22Rv1 (cell line): ENCODE data around the gene SCN5A.
A peak's percentile ranks its signal among the peaks of the same experiment; 100 is the strongest.

Experiments used
- H3K27ac ChIP-seq: fragments of 450-650 bp; 2 replicates; pipeline ENCODE4 v1.5.1; 2017
- ZFX ChIP-seq: fragments of 450-650 bp; IDR thresholded peaks from 2 replicates; pipeline ENCODE4 v1.6.1; 2017; ENCODE audit warnings: antibody characterized with exemption, borderline replicate concordance
- TF ChIP-seq, protein P1 (sequence below): fragments of 450-650 bp; IDR thresholded peaks from 2 replicates; pipeline ENCODE4 v1.5.1; 2017; ENCODE audit warnings: mild to moderate bottlenecking

Gene SCN5A

DNA sequence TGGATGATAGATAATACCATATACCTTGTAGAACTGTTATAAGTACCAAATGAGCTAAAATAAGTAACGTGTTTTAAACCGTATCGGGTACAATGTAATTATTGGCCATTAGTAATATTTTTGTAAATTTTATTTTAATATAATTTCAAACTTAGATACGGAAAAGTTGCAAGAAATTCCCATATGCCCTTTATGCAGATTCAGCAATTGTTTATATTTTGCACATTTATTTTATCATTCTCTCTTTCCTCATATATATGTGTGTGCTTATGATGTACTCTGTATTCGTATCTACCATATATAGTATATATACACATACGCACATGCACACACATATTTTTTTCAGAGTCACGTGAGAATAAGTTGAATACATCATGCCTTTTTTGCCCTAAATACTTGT lies 114.9 kb downstream of the SCN5A start:
- H3K27ac ChIP-seq, result no peak overlapping the region
- no peak for TF ChIP-seq ZFX
- TF ChIP-seq, protein P1, sequence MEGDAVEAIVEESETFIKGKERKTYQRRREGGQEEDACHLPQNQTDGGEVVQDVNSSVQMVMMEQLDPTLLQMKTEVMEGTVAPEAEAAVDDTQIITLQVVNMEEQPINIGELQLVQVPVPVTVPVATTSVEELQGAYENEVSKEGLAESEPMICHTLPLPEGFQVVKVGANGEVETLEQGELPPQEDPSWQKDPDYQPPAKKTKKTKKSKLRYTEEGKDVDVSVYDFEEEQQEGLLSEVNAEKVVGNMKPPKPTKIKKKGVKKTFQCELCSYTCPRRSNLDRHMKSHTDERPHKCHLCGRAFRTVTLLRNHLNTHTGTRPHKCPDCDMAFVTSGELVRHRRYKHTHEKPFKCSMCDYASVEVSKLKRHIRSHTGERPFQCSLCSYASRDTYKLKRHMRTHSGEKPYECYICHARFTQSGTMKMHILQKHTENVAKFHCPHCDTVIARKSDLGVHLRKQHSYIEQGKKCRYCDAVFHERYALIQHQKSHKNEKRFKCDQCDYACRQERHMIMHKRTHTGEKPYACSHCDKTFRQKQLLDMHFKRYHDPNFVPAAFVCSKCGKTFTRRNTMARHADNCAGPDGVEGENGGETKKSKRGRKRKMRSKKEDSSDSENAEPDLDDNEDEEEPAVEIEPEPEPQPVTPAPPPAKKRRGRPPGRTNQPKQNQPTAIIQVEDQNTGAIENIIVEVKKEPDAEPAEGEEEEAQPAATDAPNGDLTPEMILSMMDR, result no peak

- H3K27ac ChIP-seq, result no peak overlapping the region
- TF ChIP-seq ZFX, result no peak
- TF ChIP-seq, protein P1, result peak; percentile 11; the same call in 1 of the 2 replicates
Observed at GRCh38 chr3:38534180-38534579, 115.3 kb downstream of the SCN5A start.

- no peak overlapping the region for H3K27ac ChIP-seq
- no peak for TF ChIP-seq ZFX
- TF ChIP-seq, protein P1, result no peak
Observed at GRCh38 chr3:38533285-38533976, 116.1 kb downstream of the SCN5A start.

DNA sequence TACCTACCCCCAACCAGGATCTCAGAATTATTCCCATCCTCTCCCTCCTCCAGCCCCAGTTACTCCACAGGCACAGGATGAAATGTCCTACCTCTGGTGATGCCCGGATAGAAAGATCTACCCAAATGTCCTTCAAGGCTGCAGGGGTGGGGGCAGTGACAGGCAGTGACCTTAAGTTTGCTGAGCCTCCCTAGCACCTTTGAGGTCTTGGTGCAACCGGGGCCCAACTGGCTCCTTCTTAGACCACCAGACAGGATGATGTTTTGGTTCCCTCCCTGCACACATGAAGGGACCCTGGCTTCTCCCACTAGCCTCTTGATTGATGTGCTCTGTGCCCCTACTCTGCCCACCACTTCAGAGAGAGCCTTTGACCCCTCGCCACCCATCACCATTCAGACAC lies 117.0 kb downstream of the SCN5A start:
- H3K27ac ChIP-seq, result no peak overlapping the region
- no peak for TF ChIP-seq ZFX
- TF ChIP-seq, protein P1, result no peak

DNA sequence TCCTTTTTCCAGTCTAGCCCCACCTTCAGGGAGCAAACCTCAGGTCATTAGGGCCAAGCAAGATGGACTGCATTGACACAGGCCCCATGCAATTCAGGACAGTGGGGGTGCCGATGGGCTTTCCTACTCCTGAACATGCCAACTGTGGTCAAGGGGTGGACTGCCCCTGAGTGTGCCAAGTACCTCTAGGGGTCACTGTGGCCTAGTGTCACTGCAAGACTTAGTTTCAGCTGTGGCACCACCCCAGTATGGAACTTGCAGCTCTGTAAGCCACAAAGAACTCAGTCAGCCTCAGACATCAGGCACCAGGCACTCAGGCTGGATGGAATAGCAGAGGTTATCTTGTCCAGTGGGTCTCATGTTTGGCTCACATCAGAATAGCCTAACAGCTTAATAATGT lies 121.0 kb downstream of the SCN5A start:
- no peak for TF ChIP-seq ZFX
- TF ChIP-seq, protein P1, result 0 out of 2 replicates have a peak, but pooled peaks have one; percentile 10
- no peak overlapping the region for H3K27ac ChIP-seq

GRCh38 chr3:38526792-38527191 lies 122.7 kb downstream of the SCN5A start:
- no peak overlapping the region for H3K27ac ChIP-seq
- TF ChIP-seq, protein P1, result no peak
- no peak for TF ChIP-seq ZFX

- TF ChIP-seq, protein P1, result no peak
- TF ChIP-seq ZFX, result no peak
- no peak overlapping the region for H3K27ac ChIP-seq
Observed at GRCh38 chr3:38524141-38524739, 125.2 kb downstream of the SCN5A start.
